Lung microvascular endothelial cell (primary cell): ENCODE measurements around the gene APOD. TPM values are rescaled to one million over a fixed set of nuclear protein-coding genes. Genes with fewer than 3 reads are reported as not detected.

Experiments used
- DNase-seq, 2 donors: peaks; one replicate each; pipeline versions ENCODE4 v3.0.0 to v3.0.0-alpha.2; 2010; ENCODE audit warnings: low read depth in 2 of 2
- total RNA-seq: library from RNA; depleted of rRNA; stranded (reverse); fragments of >200 nt; gene quantifications from 2 replicates; pipeline ENCODE4 v1.2.1, GENCODE V29; 2014

The APOD gene
- total RNA-seq, 1 donor from 2014 or later: 144 TPM

GRCh38 chr3:195554458-195554857 is 29.3 kb downstream of the APOD start:
- DNase-seq: no peak

DNA sequence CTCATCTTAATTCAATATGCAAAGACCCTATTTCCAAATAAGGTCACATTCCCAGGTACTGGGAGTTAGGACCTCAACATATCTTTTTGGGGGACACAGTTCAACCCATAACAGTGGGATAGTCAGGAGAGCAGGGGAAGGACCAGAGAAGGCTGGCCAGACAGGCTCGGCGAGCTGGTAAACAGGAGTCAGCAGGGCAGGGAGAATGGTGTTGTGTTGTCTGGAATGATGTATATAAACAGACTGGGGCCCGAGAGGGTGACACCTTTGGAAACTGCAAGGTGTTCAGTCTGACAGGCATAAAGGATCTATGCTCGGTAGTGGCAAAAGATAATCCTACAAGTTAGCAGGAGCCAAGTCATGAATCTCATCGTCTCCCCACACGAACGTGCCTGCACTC is 30.5 kb downstream of the APOD start:
- no peak for DNase-seq

GRCh38 chr3:195551381-195551978 is 32.3 kb downstream of the APOD start:
- no peak for DNase-seq

DNA sequence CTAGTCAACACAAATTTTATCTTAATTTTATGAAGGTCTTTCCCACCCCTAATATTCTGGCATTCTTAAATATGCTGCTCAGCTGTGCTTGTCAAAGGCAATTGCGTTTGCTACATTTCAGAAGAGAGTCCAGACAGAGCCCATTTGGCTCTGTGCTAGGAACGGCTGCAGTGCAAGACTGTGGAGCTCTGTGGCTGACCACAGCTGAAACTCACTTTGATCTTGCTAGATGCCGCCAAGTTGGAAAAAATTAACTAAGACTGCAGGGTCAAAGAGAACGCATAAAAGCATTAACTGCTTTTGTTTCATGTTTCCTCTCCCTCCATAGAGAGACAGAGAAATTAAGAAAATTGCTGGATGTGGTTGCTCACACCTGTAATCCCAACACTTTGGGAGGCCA is 33.0 kb downstream of the APOD start:
- DNase-seq: no peak

- DNase-seq: peak; percentile 40 to 75
Observed at GRCh38 chr3:195549931-195550519, 33.7 kb downstream of the APOD start.

DNA sequence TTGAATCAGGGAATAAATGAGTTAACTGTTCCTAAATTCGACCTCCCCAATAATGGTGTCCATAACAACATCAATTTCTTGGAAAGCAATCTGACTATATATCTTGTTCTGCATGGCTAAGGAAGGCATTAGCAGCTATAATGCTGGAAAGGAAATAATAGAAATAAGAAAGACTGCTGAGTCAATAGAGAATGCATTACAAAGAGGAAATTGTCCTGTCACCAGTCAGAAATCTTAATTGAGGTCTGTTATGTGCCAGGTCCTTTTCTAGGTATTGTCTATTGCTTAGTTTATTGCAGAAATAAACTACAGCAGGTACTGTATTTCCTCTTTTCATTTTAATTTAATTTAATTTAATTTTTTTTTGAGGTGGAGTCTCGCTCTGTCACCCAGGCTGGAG is 34.8 kb downstream of the APOD start:
- DNase-seq: peak in 1 of 2 donors; percentile 17

DNA sequence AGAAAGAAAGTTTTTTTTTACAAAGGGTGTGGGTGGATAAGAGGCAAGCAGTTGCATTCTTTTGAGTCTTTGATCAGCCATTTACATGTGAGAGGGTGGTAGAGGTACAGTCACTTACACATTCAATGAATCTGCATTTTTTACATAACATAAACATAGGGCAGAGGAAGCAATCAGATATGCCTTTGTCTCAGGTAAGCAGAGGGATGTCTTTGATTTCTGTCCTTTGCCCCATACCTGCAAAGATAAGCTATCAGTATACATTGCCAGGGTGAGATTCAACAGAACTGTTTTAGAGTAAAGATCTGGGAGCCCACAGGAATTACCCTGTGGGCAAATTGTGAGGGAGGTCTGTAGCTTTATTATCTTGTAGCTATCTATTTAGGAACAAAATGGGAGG is 35.2 kb downstream of the APOD start:
- DNase-seq: no peak

- DNase-seq: no peak
Observed at GRCh38 chr3:195548006-195548405, 35.7 kb downstream of the APOD start.

- peak; percentile 74 to 89 for DNase-seq
Observed at GRCh38 chr3:195546130-195546560, 37.6 kb downstream of the APOD start.

- DNase-seq: peak in 1 of 2 donors; percentile 97
Observed at GRCh38 chr3:195544634-195545033, 39.1 kb downstream of the APOD start.

DNA sequence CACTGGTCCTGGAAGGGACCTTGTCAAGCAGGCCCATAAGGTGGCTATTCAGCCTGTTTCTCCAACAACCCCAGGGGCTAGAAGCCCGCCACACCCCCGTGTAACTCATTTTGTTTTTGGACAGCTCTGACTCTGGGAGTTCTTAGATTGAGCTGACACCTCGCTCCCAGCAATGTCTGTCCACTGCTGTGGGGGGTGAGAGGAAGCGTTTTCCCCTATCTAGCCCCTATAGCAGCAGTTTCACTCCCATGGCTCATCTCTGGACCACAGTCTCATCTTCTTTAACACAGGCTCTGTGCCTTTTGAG is 39.6 kb downstream of the APOD start:
- no peak for DNase-seq

GRCh38 chr3:195543500-195544229 is 40.1 kb downstream of the APOD start:
- DNase-seq: peak in 1 of 2 donors; percentile 75

GRCh38 chr3:195542698-195543499 is 40.8 kb downstream of the APOD start, which contains the start of gene PPP1R2:
Gene PPP1R2, minus strand, starts transcription at chr3:195543325. Its CDS starts 300 bp downstream, at chr3:195543025.
- peak; percentile 91 to 93 for DNase-seq

DNA sequence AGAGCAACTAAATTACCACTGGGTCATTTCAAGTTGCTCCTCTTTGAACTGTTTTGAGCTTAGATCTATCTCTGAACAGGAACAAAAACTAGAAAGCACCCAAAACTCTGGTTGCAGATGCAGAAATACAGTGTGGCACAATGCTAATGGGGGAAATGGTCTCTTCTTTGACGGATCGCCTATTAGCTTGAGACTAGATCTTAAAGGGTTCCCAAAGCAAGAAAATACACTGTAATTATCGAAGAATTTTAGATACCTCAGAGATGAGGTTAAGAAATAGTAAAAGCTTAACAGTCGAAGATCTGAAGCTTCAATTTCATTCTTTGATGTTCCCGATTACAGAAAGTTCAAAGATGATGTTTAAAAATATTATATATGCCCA is 41.4 kb downstream of the APOD start:
- peak in 1 of 2 donors; percentile 15 for DNase-seq

DNA sequence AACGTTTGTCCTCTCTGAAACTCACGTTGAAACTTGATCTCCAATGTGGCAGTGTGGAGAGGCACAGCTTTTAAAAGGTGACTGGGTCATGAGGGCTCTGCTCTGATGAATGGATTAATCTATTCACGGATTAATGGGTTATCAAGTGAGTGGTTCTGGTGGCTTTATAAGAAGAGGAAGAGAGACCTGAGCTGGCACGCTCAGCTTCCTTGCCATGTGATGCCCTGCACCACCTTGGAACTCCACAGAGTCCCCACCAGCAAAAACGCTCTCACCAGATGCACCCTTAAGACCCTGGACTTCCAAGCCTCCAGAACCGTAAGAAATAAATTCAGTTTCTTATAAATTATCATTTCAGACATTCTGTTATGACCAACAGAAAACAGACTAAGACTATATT is 43.2 kb downstream of the APOD start:
- DNase-seq: no peak

DNA sequence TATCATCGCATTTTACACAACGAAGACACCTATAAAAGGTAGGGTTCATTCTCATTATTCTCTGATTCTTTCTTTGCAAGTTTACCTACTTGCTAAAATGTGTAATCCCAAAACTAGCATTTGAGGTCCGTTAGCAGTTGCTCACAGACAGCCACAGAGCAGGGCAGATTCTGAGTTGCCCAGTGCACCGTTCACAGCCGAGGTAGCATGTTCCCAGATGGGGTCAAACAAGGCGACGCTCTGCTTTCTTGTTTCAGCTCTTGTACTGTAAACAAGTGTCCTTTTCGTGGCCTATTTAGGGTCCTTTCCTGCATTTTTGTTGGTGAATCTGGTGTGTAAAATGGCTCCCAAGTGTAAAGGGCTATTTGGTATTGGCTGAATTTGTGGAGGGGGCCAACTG is 43.7 kb downstream of the APOD start:
- no peak for DNase-seq

- DNase-seq: no peak
Observed at GRCh38 chr3:195539479-195539878, 44.3 kb downstream of the APOD start.

DNA sequence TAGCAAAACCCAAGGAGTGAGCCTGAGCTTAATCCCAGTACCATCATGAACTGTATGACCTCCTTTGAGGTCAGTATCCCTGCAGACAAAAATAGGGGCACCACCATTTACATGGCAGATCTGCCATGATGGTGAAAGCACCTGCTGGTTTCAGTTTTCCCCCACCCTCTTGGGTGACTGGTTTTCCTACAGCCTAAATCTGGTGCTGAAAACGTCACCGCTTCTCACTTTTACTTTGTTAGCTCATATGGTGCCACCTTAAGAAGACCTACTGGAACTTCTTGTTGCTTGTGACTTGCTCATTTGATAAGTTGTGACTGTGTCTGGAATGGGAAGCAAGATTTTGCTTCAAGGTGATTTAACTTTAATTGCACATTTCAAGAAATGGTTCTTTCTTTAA is 45.7 kb downstream of the APOD start:
- DNase-seq: no peak

DNA sequence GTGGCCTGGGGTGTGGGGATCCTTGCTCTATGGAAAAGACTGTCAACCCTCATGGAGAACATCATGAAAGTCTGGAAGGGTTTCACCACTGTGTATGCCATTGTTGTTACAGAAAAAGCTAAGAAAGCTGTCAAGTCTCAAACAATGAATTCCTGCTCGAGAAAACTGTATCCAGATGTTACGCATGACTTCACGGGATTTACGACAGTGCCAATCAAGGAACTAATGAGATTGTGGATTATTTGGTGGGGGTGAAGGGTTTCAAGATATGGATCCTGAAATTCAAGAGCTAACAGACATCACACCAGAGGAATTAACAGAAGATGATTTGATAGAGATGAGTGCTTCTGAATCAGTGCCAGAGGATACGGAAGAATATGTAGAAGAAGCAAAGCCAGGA is 48.4 kb downstream of the APOD start:
- no peak for DNase-seq

DNA sequence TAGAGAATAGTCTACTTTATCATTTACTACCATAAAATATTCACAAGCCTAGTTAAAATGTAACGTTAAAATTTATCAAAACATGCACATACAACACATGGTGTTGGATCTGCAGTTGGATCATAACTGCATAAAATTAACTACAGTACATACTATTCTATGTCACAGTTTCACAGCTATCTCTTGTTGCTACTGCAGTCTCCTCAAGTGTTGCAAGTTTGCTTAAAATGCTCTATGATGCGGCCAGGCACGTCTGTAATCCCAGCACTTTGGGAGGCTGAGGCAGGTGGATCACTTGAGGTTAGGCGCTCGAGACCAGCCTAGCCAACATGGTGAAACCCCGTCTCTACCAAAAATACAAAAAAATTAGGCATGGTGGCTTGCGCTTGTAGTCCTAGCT is 50.9 kb downstream of the APOD start:
- no peak for DNase-seq

- DNase-seq: no peak
Observed at GRCh38 chr3:195532345-195532744, 51.4 kb downstream of the APOD start.

GRCh38 chr3:195531683-195532082 is 52.1 kb downstream of the APOD start:
- no peak for DNase-seq
